Nephron (organoid): ENCODE measurements around the gene AURKAIP1.
"Not testable (repeated sequence)": the region's sequence is repeated elsewhere in the genome, so short reads cannot be mapped to it uniquely, and the experiment has no call there.

Experiments
- H3K27ac Mint-ChIP-seq, 3 experiments: 2 replicates each; pipeline ENCODE4 v1.8.0; 2020; ENCODE audit warnings: mixed read lengths in 3 of 3, mild to moderate bottlenecking in 2 of 3, moderate library complexity in 1 of 3
- H3K27me3 Mint-ChIP-seq: 2 replicates; pipeline ENCODE4 v1.8.0; 2021; ENCODE audit warnings: low read depth, mild to moderate bottlenecking, moderate library complexity, mixed read lengths
- H3K36me3 Mint-ChIP-seq: 2 replicates; pipeline ENCODE4 v1.8.0; 2020; ENCODE audit warnings: low read depth, mixed read lengths
- H3K4me1 Mint-ChIP-seq: 2 replicates; pipeline ENCODE4 v1.8.0; 2020; ENCODE audit warnings: mixed read lengths
- H3K4me3 Mint-ChIP-seq, 3 experiments: 2 replicates each; pipeline ENCODE4 v1.8.0; 2020; ENCODE audit warnings: mild to moderate bottlenecking in 3 of 3, mixed read lengths in 3 of 3, moderate library complexity in 2 of 3
- H3K9me3 Mint-ChIP-seq: 2 replicates; pipeline ENCODE4 v1.8.0; 2020; ENCODE audit warnings: mixed read lengths
- CTCF ChIP-seq, 3 experiments: fragments of 200-600 bp; sonication (generic); IDR thresholded peaks; one replicate each; pipeline ENCODE4 v1.5.0; 2021; ENCODE audit warnings: antibody characterized with exemption in 3 of 3; ENCODE audit not compliant: unreplicated experiment in 3 of 3

AURKAIP1 gene

GRCh38 chr1:1371746-1372711 lies 3.0 kb downstream of the AURKAIP1 start:
- peak overlapping the region; percentile 68 to 77 (median 71) for H3K4me3 Mint-ChIP-seq
- H3K27me3 Mint-ChIP-seq = peaks cover 4% of the 10 kb centered on the region
- H3K27ac Mint-ChIP-seq = no peak overlapping the region
- no peaks in the 10 kb centered on the region for H3K36me3 Mint-ChIP-seq
- no peaks in the 10 kb centered on the region for H3K9me3 Mint-ChIP-seq
- peaks cover 6% of the 10 kb centered on the region for H3K4me1 Mint-ChIP-seq
- peak; percentile 94 to 95 (median 94) for TF ChIP-seq CTCF (IDR thresholded peaks at IDR 0.05; ENCODE audit: unreplicated experiment in 3 of 3)

- no peak for TF ChIP-seq CTCF (IDR thresholded peaks at IDR 0.05; ENCODE audit: unreplicated experiment in 3 of 3)
- no peak overlapping the region for H3K27ac Mint-ChIP-seq
- H3K36me3 Mint-ChIP-seq = no peaks in the 10 kb centered on the region
- no peak overlapping the region for H3K4me3 Mint-ChIP-seq
- peaks cover 6% of the 10 kb centered on the region for H3K4me1 Mint-ChIP-seq
- H3K9me3 Mint-ChIP-seq = no peaks in the 10 kb centered on the region
- H3K27me3 Mint-ChIP-seq = peaks cover 4% of the 10 kb centered on the region
Observed at GRCh38 chr1:1371364-1371745, 3.7 kb downstream of the AURKAIP1 start.

- Mint-ChIP-seq H3K27ac (no peak overlapping the region), H3K27me3 (peaks cover 4% of the 10 kb centered on the region), H3K9me3 (no peaks in the 10 kb centered on the region), H3K36me3 (no peaks in the 10 kb centered on the region), H3K4me1 (peaks cover 6% of the 10 kb centered on the region), H3K4me3 (no peak overlapping the region)
- no peak for TF ChIP-seq CTCF (IDR thresholded peaks at IDR 0.05; ENCODE audit: unreplicated experiment in 3 of 3)
Observed at GRCh38 chr1:1370771-1371300, 4.2 kb downstream of the AURKAIP1 start.

- H3K27me3 Mint-ChIP-seq, H3K27ac Mint-ChIP-seq, H3K36me3 Mint-ChIP-seq, H3K9me3 Mint-ChIP-seq, H3K4me1 Mint-ChIP-seq: not testable (repeated sequence)
- H3K4me3 Mint-ChIP-seq = peak overlapping the region; percentile 24 to 56 (median 28)
Observed at GRCh38 chr1:1370094-1370493, 4.9 kb downstream of the AURKAIP1 start.

- no peaks in the 10 kb centered on the region for H3K9me3 Mint-ChIP-seq
- peaks cover 4% of the 10 kb centered on the region for H3K27me3 Mint-ChIP-seq
- no peaks in the 10 kb centered on the region for H3K36me3 Mint-ChIP-seq
- no peak overlapping the region for H3K27ac Mint-ChIP-seq
- peaks cover under 1% of the 10 kb centered on the region for H3K4me1 Mint-ChIP-seq
- H3K4me3 Mint-ChIP-seq = no peak overlapping the region
- no peak for TF ChIP-seq CTCF (IDR thresholded peaks at IDR 0.05; ENCODE audit: unreplicated experiment in 3 of 3)
Observed at GRCh38 chr1:1367315-1367714, 7.7 kb downstream of the AURKAIP1 start.

GRCh38 chr1:1366699-1367066 lies 8.3 kb downstream of the AURKAIP1 start:
- Mint-ChIP-seq H3K4me3 (no peak overlapping the region), H3K27me3 (peaks cover 4% of the 10 kb centered on the region), H3K27ac (no peak overlapping the region), H3K36me3 (no peaks in the 10 kb centered on the region), H3K9me3 (no peaks in the 10 kb centered on the region), H3K4me1 (peaks cover 7% of the 10 kb centered on the region)
- TF ChIP-seq CTCF (IDR thresholded peaks at IDR 0.05; ENCODE audit: unreplicated experiment in 3 of 3) = no peak
